Osteocyte (in vitro differentiated cells): ENCODE data around the gene ATP2A3. TPM values are rescaled to one million over a fixed set of nuclear protein-coding genes. Genes with fewer than 3 reads are reported as not detected.
A peak's percentile ranks its signal among the peaks of the same experiment; 100 is the strongest.

Experiments
- DNase-seq: peaks from one replicate; pipeline ENCODE4 v3.0.0; 2021; ENCODE audit warnings: mixed read lengths; ENCODE audit not compliant: unreplicated experiment; ENCODE audit errors: extremely low spot score
- H3K27ac Mint-ChIP-seq: one replicate; pipeline ENCODE4 v1.8.0; 2021; ENCODE audit warnings: mild to moderate bottlenecking, mixed read lengths; ENCODE audit not compliant: unreplicated experiment
- H3K27me3 Mint-ChIP-seq: one replicate; pipeline ENCODE4 v1.8.0; 2021; ENCODE audit warnings: mixed read lengths; ENCODE audit not compliant: unreplicated experiment
- H3K36me3 Mint-ChIP-seq: one replicate; pipeline ENCODE4 v1.8.0; 2021; ENCODE audit warnings: mixed read lengths; ENCODE audit not compliant: unreplicated experiment
- H3K4me1 Mint-ChIP-seq: one replicate; pipeline ENCODE4 v1.8.0; 2021; ENCODE audit warnings: mixed read lengths; ENCODE audit not compliant: unreplicated experiment
- H3K4me3 Mint-ChIP-seq: one replicate; pipeline ENCODE4 v1.8.0; 2021; ENCODE audit warnings: mild to moderate bottlenecking, moderate library complexity, mixed read lengths; ENCODE audit not compliant: unreplicated experiment
- H3K9me3 Mint-ChIP-seq: one replicate; pipeline ENCODE4 v1.8.0; 2021; ENCODE audit warnings: mixed read lengths; ENCODE audit not compliant: unreplicated experiment
- CTCF ChIP-seq: fragments of 200-600 bp; sonication (generic); IDR thresholded peaks from 2 replicates; pipeline ENCODE4 v1.5.0; 2021; ENCODE audit warnings: antibody characterized with exemption, mild to moderate bottlenecking, moderate library complexity
- total RNA-seq: library from RNA; stranded (reverse); gene quantifications from 2 replicates; pipeline ENCODE4 v1.2.1, GENCODE V29; 2021

Gene ATP2A3
- total RNA-seq, 1 donor from 2014 or later: not detected

DNA sequence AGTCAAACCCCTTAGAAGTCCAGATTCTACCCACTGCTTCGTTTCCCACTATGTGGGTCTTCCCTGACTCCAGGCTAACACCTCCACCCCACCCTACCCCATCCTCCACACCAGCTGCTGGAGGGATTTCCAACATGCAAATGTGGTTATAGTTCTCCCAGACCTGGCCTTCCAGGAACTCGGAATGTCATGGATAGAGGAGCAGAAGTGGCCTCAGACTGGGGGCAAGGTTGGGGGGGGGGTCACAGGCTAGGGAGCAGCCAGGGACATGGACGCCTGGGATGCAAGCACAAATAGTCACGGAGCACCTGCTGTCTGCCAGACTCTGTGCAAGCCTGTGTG is 73.4 kb downstream of the ATP2A3 start:
- Mint-ChIP-seq H3K27me3 (no peaks in the 10 kb centered on the region), H3K4me1 (peaks cover 62% of the 10 kb centered on the region), H3K4me3 (no peak overlapping the region), H3K9me3 (no peaks in the 10 kb centered on the region), H3K36me3 (no peaks in the 10 kb centered on the region), H3K27ac (peak overlapping the region; percentile 86)
- no peak for TF ChIP-seq CTCF
- no peak for DNase-seq

DNA sequence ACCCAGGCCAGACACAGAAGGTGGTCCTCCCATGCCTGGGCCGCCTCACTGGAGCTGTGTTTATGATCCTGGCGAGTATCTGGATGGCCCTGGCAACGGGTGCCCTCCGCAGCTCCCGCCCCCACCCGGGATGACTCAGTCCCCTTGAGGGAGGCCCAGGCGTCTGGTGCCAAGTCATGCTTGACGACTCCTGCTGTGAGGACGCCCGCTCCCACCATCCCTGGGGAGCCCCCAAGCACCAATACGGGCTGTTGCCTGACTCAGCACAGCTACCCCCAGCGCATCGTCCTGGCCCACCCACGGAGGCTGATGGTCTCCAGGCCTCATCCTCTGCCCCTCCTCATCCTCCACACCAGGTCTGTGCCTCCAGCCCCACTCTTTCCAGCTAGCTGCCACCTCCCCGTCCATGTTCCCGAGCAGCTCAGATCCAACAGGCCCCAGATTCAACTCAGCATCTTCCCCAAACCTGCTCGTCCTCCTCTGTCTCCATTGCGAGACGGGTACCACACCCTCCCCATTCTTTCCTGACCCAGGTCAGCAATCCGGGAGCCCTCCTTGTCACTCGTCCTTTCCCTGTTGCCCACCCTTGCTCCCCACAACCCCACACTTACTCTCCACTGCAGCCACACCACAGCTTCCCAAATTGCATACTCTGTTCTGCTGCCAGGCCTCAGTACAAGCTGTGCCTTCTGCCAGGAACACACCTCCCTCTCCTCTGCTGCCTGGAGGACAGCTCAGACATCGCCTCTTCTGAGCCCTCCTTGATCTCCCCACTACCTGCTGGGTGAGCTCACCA is 74.0 kb downstream of the ATP2A3 start:
- Mint-ChIP-seq H3K36me3 (no peaks in the 10 kb centered on the region), H3K27me3 (no peaks in the 10 kb centered on the region), H3K9me3 (no peaks in the 10 kb centered on the region), H3K27ac (peak overlapping the region; percentile 86), H3K4me3 (no peak overlapping the region), H3K4me1 (peaks cover 67% of the 10 kb centered on the region)
- no peak for TF ChIP-seq CTCF
- DNase-seq: peak; percentile 93

GRCh38 chr17:3889325-3890012 is 74.8 kb downstream of the ATP2A3 start:
- Mint-ChIP-seq H3K4me3 (no peak overlapping the region), H3K4me1 (peaks cover 65% of the 10 kb centered on the region), H3K27me3 (no peaks in the 10 kb centered on the region), H3K36me3 (no peaks in the 10 kb centered on the region), H3K9me3 (no peaks in the 10 kb centered on the region), H3K27ac (peak overlapping the region; percentile 86)
- no peak for TF ChIP-seq CTCF
- DNase-seq: no peak

GRCh38 chr17:3888343-3889171 is 75.7 kb downstream of the ATP2A3 start:
- no peak for DNase-seq
- TF ChIP-seq CTCF: no peak
- Mint-ChIP-seq H3K27ac (no peak overlapping the region), H3K9me3 (no peaks in the 10 kb centered on the region), H3K4me3 (no peak overlapping the region), H3K4me1 (peaks cover 55% of the 10 kb centered on the region), H3K36me3 (no peaks in the 10 kb centered on the region), H3K27me3 (no peaks in the 10 kb centered on the region)

- peaks cover 53% of the 10 kb centered on the region for H3K4me1 Mint-ChIP-seq
- no peak for TF ChIP-seq CTCF
- no peaks in the 10 kb centered on the region for H3K27me3 Mint-ChIP-seq
- no peak overlapping the region for H3K4me3 Mint-ChIP-seq
- peak overlapping the region; percentile 35 for H3K27ac Mint-ChIP-seq
- DNase-seq: no peak
- no peaks in the 10 kb centered on the region for H3K9me3 Mint-ChIP-seq
- H3K36me3 Mint-ChIP-seq: no peaks in the 10 kb centered on the region
Observed at GRCh38 chr17:3887804-3888203, 76.4 kb downstream of the ATP2A3 start.
